HEK293 (cell line): Measurements from ENCODE around the gene MYRIP.

Source experiments
- CTCF ChIP-seq: fragments of 450-650 bp; formaldehyde crosslinking; IDR thresholded peaks from 2 replicates; pipeline ENCODE4 v1.5.1; 2016; ENCODE audit warnings: missing biosample characterization, missing genetic modification characterization
- MZF1 ChIP-seq: fragments of 450-650 bp; formaldehyde crosslinking; IDR thresholded peaks from 2 replicates; pipeline ENCODE4 v1.5.1; 2017; ENCODE audit warnings: missing biosample characterization, missing genetic modification characterization, borderline replicate concordance
- PATZ1 ChIP-seq: fragments of 450-650 bp; formaldehyde crosslinking; IDR thresholded peaks from 2 replicates; pipeline ENCODE4 v1.5.1; 2016; ENCODE audit warnings: missing biosample characterization, missing genetic modification characterization
- REST ChIP-seq: fragments of 450-650 bp; formaldehyde crosslinking; IDR thresholded peaks from 2 replicates; pipeline ENCODE4 v1.5.1; 2016; ENCODE audit warnings: missing biosample characterization, missing genetic modification characterization
- SALL2 ChIP-seq: fragments of 450-650 bp; formaldehyde crosslinking; IDR thresholded peaks from 2 replicates; pipeline ENCODE4 v1.5.0; 2017; ENCODE audit warnings: missing biosample characterization, mild to moderate bottlenecking, missing genetic modification characterization, borderline replicate concordance
- TCF7L2 ChIP-seq: IDR thresholded peaks from 2 replicates; pipeline ENCODE4 v1.6.1; 2011; ENCODE audit warnings: low read depth, mild to moderate bottlenecking, inconsistent platforms, low read length, moderate library complexity, borderline replicate concordance
- ZNF10 ChIP-seq: fragments of 450-650 bp; formaldehyde crosslinking; IDR thresholded peaks from 2 replicates; pipeline ENCODE4 v1.5.1; 2017; ENCODE audit warnings: missing biosample characterization, missing genetic modification characterization
- ZNF48 ChIP-seq: fragments of 450-650 bp; formaldehyde crosslinking; IDR thresholded peaks from 2 replicates; pipeline ENCODE4 v1.5.1; 2016; ENCODE audit warnings: missing biosample characterization, missing genetic modification characterization
- ZNF549 ChIP-seq: fragments of 450-650 bp; IDR thresholded peaks from 2 replicates; pipeline ENCODE4 v1.5.1; 2018; ENCODE audit warnings: missing biosample characterization, missing genetic modification characterization, mild to moderate bottlenecking, inconsistent platforms, moderate library complexity
- TF ChIP-seq, protein P1 (sequence below): fragments of 450-650 bp; formaldehyde crosslinking; IDR thresholded peaks from 2 replicates; pipeline ENCODE4 v1.5.1; 2016; ENCODE audit warnings: missing biosample characterization, missing genetic modification characterization
- TF ChIP-seq, protein P2 (sequence below): sonication (generic); formaldehyde crosslinking; IDR thresholded peaks from 2 replicates; pipeline ENCODE4 v1.8.1; 2022; ENCODE audit warnings: mild to moderate bottlenecking, moderate library complexity, missing genetic modification reagents

DNA sequence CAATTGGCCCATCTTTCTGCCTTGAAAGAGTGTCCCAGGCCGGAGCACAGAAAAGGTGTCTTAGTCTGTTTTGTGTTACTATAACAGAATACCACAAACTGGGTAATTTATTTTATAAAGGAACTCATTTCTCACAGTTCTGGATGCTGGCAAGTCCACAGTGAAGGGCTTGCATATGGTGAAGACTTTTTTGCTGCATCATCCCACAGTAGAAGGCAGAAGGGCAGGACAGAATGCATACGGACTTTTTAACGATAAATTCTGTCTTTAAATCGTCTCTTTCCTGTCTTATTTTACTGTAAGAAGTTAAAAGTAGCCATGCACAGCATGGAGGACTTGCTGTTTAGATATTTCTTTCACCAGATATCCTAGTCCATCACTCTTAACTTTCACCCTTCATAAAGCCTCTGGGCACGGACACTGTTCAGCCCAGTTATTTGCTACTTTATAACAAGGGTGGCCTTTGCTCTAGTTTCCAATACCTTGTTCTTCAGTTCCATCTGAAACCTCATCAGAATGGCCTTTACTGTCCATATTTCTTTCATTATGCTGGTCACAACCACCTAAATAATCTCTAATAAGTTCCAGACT is 489.8 kb downstream of the MYRIP start:
- TF ChIP-seq CTCF (tag by site-specific recombination), result no peak
- TF ChIP-seq SALL2 (tag by site-specific recombination), result no peak
- TF ChIP-seq ZNF10 (tag by site-specific recombination), result no peak
- no peak for TF ChIP-seq ZNF48 (tag by site-specific recombination)
- TF ChIP-seq MZF1, result no peak
- TF ChIP-seq REST (tag by site-specific recombination), result no peak
- TF ChIP-seq TCF7L2, result no peak
- no peak for TF ChIP-seq ZNF549 (tag by site-specific recombination)
- no peak for TF ChIP-seq PATZ1
- TF ChIP-seq, protein P1, sequence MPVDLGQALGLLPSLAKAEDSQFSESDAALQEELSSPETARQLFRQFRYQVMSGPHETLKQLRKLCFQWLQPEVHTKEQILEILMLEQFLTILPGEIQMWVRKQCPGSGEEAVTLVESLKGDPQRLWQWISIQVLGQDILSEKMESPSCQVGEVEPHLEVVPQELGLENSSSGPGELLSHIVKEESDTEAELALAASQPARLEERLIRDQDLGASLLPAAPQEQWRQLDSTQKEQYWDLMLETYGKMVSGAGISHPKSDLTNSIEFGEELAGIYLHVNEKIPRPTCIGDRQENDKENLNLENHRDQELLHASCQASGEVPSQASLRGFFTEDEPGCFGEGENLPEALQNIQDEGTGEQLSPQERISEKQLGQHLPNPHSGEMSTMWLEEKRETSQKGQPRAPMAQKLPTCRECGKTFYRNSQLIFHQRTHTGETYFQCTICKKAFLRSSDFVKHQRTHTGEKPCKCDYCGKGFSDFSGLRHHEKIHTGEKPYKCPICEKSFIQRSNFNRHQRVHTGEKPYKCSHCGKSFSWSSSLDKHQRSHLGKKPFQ, result no peak
- TF ChIP-seq, protein P2, sequence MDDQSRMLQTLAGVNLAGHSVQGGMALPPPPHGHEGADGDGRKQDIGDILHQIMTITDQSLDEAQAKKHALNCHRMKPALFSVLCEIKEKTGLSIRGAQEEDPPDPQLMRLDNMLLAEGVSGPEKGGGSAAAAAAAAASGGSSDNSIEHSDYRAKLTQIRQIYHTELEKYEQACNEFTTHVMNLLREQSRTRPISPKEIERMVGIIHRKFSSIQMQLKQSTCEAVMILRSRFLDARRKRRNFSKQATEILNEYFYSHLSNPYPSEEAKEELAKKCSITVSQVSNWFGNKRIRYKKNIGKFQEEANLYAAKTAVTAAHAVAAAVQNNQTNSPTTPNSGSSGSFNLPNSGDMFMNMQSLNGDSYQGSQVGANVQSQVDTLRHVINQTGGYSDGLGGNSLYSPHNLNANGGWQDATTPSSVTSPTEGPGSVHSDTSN (CRISPR knock-in tag), result no peak
